NCI-H2029 (cell line): ENCODE data around the gene AOX1.
"Not testable (repeated sequence)": the region's sequence is repeated elsewhere in the genome, so short reads cannot be mapped to it uniquely, and the experiment has no call there.

Experiments used
- DNase-seq: peaks from one replicate; lab custom pipeline; 2025; lab: John Stamatoyannopoulos, UW

AOX1 gene

DNA sequence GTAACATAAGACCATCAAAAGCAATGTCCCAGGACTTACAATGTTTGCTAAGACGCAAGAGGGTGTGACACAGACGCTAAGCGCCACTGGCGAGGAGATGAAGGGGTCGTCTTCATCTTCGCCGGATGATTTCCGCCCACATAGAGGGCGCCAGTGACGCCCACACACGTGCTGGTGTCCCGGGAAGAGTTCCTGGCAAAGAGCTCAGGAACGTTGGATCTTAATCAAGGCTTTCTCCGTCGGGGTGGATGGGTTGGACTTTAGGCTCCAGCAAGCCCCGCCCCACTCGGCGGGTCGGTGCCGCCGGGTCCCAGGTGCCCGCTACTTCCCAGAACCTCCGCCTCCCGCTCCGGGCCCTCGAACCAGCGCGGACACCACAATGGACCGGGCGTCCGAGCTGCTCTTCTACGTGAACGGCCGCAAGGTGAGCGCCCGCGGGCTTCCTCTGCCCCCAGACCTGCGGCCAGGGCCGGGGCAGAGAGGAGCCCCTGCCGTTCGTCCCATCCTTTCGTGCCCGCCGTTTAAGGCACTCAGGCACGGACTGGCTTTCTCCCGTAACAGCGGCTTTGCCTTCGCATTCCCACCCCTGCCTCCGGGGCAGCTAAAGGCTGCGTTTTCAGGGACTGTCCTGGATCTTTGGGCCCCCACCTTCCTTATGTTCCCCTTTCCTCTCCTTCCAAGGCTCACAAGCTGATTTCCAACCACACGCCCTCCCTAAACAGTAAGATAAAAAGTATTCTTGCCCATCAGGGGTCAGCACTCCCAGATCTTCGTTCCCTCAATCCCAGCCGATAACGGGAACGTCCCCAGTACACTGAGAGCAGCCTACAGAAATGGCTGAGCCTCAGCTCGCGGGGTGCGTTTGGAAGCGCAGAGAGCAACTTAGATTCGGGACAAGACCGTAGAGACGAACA is at the start of gene AOX1:
AOX1 (plus strand) TSS at position 285 of the 914 bp plus-strand sequence; CDS start at position 380, 95 bp downstream.
- no peak for DNase-seq

DNA sequence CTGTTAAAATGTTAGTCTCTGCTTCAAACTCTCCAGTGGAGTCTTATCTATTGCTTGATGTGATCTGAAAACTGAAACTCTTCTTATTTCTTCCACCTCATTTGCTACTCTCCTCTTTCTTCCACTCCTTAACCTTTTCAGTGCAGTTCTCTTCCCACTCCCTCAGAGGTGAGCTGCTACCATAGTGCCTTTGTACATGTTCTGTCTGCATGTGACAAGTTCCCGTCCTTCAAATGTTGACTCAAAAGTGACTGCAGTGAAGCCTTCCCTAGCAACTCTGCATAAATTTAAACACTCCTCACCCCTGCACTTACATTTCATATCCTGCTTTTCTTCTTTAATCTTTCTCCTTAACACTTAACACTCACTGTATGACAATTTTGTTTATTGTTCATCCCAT is 47.7 kb upstream of the AOX1 start:
- DNase-seq, result no peak

- no peak for DNase-seq
Observed at GRCh38 chr2:200540793-200541192, 45.0 kb upstream of the AOX1 start.

DNA sequence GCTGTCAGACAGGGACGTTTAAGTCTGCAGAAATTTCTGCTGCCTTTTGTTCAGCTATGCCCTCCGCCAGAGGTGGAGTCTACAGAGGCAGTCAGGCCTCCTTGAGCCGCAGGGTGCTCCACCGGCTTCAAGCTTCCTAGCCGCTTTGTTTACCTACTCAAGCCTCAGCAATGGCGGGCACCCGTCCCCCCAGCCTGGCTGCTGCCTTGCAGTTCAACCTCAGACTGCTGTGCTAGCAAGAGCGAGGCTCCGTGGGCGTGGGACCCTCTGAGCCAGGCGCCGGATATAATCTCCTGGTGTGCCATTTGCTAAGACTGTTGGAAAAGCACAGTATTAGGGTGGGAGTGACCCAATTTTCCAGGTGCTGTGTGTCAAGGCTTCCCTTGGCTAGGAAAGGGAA is 19.2 kb upstream of the AOX1 start:
- DNase-seq, result not testable (repeated sequence)

- DNase-seq, result no peak
Observed at GRCh38 chr2:200567932-200568331, 17.9 kb upstream of the AOX1 start.

- no peak for DNase-seq
Observed at GRCh38 chr2:200575957-200576356, 9.9 kb upstream of the AOX1 start.

DNA sequence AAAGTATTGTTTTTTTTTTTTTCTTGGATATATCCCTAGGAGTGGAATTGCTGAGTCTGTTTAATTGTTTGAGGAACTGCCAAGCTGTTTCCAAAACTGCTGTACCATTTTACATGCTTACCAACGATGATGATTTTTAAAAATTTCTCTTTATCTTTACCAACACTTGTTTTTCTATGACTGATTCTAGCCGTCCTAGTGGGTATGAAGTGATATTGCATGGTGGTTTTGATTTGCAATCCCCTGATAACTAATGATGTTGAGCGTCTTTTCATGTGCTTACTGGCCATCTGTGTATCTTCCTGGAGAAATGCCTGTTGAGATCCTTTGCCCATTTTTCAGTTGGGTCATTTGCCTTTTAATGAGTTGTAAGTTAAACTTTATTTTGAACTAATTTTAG is 8.8 kb upstream of the AOX1 start:
- no peak for DNase-seq

GRCh38 chr2:200578778-200579177 is 7.0 kb upstream of the AOX1 start:
- DNase-seq, result no peak

GRCh38 chr2:200584639-200585038 is 1.2 kb upstream of the AOX1 start:
- DNase-seq, result no peak

DNA sequence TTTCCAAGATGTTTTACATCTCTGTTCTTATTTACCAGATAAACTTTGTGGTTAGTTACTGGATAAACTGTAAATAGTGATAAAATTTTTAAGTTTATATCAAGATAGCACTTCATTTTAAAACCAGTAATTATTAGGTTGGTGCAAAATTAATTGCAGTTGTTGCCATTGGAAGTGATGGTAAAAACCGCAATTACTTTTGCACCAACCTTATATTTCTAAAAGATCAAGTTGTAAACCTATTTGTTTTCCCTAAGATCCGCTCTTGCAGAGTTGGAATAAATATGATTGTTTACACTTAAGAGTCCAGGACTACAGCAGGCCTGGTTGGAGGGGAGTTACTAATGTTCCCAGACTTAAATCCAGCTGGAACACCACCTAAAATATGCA is 479 bp upstream of the AOX1 start:
- DNase-seq, result no peak

GRCh38 chr2:200586644-200586975 is 796 bp downstream of the AOX1 start:
- DNase-seq, result no peak

DNA sequence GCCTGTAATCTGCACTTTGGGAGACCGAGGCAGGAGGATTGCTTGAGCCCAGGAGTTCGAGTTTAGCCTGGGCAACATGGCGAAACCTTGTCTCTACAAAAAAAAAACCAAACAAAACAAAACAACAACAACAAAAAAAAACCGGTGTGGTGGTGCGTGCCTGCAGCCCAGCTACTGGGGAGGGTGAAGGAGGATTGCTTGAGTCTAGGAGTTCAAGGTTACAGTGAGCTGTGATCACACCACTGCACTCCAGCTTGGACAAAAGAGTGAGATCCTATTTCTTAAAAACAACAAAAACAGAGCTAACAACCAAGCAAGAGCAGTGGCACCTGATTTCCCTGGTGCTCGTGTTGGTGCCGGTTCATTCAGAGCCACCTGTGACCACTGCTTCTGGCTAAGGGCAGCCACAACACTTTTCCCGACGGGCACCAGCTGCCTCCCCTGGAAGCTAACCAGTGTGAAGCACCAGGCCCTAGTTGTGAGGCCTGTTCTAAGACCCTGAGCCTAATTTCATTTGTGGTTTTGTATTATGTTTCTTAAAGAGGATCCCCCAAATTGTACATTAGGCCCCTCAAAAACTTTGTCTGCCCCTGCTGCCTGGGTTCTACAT is 1.3 kb downstream of the AOX1 start:
- no peak for DNase-seq

DNA sequence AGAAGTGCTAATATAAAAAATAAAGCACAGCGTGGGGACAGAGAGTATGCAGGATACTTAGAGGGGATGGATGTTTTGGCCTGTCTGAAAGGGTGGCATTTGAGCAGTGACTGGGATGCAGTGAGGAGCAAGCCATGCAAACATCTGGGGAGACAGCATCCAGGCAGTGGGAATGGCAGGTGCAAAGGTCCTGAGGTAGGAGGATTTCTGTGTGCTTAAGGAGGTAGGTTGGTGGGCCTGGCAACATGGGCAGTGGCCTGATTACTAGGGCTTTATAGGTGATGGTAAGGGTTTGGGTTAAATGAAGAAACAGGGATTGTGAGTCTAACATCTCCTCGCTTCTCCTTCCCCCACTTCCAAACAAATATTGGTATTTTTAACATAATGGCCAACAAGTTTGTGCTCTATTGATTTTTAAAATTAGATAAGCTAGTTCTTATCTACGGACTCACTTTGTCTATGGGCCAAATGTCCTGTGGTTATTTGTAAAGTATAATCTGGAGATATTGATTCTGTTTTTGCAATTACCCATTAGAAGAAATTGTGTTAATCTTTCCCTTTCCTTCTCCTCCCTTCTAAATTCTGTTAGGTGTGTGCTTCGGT is 2.4 kb downstream of the AOX1 start:
- DNase-seq, result no peak

DNA sequence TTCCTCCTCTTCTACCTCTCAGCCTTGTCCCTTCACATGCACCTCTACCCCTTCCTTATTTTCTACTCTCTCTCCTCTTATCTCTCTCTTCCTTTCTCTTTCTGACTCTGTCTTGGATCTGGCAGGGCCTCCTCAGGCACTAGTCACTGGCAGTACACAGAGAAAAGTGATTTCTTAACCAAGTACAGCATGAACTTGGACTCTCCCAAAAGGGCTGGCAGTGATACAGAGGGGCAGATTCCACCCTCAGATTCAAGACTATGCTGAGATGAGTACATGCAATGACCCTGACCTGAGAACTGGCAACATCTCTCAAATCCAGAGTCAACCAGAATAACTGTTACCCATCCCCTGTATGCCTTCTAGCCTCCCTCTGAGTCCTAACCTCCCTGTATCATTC is 4.3 kb downstream of the AOX1 start:
- no peak for DNase-seq

- DNase-seq, result no peak
Observed at GRCh38 chr2:200591308-200591707, 5.5 kb downstream of the AOX1 start.

DNA sequence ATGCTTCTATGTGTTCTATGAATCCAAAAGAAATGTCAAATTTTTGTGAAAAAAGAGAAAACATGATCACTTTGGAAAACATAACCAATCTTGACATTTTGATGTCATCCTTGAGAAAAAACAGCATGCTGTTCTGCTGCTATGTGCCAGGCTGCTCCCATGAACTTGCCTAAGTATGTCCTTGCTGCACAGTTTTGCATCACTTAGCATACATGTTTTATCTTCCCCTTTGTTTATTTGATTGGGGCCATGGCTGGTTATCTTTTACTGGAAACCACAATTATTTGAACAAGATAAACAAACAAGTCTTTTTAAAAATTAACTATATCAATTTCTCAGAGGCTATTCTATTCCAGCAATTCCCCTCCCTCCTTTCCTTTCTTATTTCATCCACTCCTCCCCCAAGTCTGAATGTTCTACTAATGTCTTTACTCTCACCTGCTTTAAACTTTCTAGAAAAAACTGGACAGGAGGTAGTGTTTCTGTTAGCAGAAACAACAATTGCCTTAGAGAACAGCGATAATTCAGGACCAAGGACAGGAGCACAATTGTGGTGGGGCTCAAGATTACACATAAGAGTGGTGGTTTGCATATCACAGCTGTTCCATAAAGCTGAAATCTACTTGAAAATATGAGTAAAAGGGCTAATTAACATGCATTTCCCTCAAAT is 6.7 kb downstream of the AOX1 start:
- no peak for DNase-seq

- DNase-seq, result no peak
Observed at GRCh38 chr2:200593905-200594304, 8.1 kb downstream of the AOX1 start.

GRCh38 chr2:200595913-200596312 is 10.1 kb downstream of the AOX1 start:
- no peak for DNase-seq

DNA sequence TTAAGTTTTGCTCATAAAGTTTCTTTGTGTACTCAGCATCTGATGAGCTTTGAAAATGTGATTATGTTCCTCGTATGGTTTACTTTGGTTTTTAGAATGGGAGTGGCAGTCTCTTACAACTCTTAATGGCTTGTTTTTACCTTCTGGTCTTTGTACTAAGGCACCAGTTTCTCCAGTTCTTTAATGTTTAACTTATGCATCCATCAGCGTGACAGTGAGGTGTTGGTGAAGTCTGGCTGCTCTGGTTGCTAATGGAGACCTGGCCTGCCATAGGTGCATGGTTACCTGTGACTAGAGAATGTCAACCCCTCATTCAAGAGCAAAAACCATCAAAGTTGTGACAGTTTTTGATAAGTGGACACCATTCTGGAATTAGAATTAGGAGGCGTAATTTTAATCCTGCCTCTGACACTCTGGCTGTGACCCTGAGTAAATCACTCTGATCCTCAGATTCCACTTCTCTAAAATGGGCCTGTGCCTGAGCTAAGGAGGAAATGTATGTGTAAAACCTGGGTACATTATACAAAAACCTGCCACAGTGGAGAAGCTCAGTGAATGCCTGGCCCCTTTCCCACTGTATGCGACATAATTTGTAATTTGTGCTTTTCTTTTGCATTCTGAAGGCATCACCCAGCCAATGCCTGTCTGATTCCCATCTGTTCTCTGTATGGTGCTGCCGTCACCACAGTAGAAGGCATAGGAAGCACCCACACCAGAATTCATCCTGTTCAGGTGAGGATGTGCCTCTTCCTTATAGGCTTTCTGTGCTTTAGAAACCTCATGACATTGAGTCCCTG is 11.2 kb downstream of the AOX1 start:
- no peak for DNase-seq

- DNase-seq, result no peak
Observed at GRCh38 chr2:200599206-200599605, 13.4 kb downstream of the AOX1 start.

GRCh38 chr2:200600549-200601225 is 14.9 kb downstream of the AOX1 start:
- DNase-seq, result no peak
